ENCODE measurements around the gene KRTAP20-1. TPM values are rescaled to one million over a fixed set of nuclear protein-coding genes. Genes with fewer than 3 reads are reported as not detected.

Gene KRTAP20-1
- total RNA-seq, 2 donors from 2014 or later: not detected

Other genes starting within 250 kb of the KRTAP20-1 start
- not detected for gene KRTAP13-2, start 244.2 kb upstream of the KRTAP20-1 start, total RNA-seq
- not detected for gene KRTAP13-1, start 220.4 kb upstream of the KRTAP20-1 start, total RNA-seq
- gene KRTAP13-3, start 190.5 kb upstream of the KRTAP20-1 start, total RNA-seq: not detected
- not detected for gene KRTAP13-4, start 186.2 kb upstream of the KRTAP20-1 start, total RNA-seq
- not detected for gene KRTAP15-1, start 176.2 kb upstream of the KRTAP20-1 start, total RNA-seq
- gene KRTAP19-1, start 136.1 kb upstream of the KRTAP20-1 start, total RNA-seq: not detected
- not detected for gene KRTAP19-2, start 129.0 kb upstream of the KRTAP20-1 start, total RNA-seq
- not detected for gene KRTAP19-3, start 124.4 kb upstream of the KRTAP20-1 start, total RNA-seq
- gene KRTAP19-4, start 119.3 kb upstream of the KRTAP20-1 start, total RNA-seq: not detected
- gene KRTAP19-5, start 114.3 kb upstream of the KRTAP20-1 start, total RNA-seq: not detected
- gene KRTAP19-6, start 74.6 kb upstream of the KRTAP20-1 start, total RNA-seq: not detected
- gene KRTAP19-7, start 55.1 kb upstream of the KRTAP20-1 start, total RNA-seq: not detected
- gene KRTAP22-2, start 26.0 kb upstream of the KRTAP20-1 start, total RNA-seq: not detected
- gene KRTAP6-3, start 24.0 kb upstream of the KRTAP20-1 start, total RNA-seq: not detected
- gene KRTAP6-2, start 17.5 kb upstream of the KRTAP20-1 start, total RNA-seq: not detected
- gene KRTAP22-1, start 15.3 kb upstream of the KRTAP20-1 start, total RNA-seq: not detected
- gene KRTAP6-1, start 2.5 kb upstream of the KRTAP20-1 start, total RNA-seq: not detected
- not detected for gene KRTAP20-4, start 4.2 kb downstream of the KRTAP20-1 start, total RNA-seq
- gene KRTAP20-2, start 18.8 kb downstream of the KRTAP20-1 start, total RNA-seq: not detected
- gene KRTAP20-3, start 26.4 kb downstream of the KRTAP20-1 start, total RNA-seq: not detected
- gene KRTAP21-3, start 102.4 kb downstream of the KRTAP20-1 start, total RNA-seq: not detected
- not detected for gene KRTAP21-2, start 130.8 kb downstream of the KRTAP20-1 start, total RNA-seq
- gene KRTAP21-1, start 139.0 kb downstream of the KRTAP20-1 start, total RNA-seq: not detected
- gene KRTAP8-1, start 196.8 kb downstream of the KRTAP20-1 start, total RNA-seq: not detected
- not detected for gene KRTAP7-1, start 213.3 kb downstream of the KRTAP20-1 start, total RNA-seq

All from activated T-cell treated with anti-CD3 and anti-CD28 coated beads, Interleukin-2, amount 50 U/mL, for 72 hours (primary cell).